ENCODE measurements around the gene UVRAG.
"Not testable (repeated sequence)": the region's sequence is repeated elsewhere in the genome, so short reads cannot be mapped to it uniquely, and the experiment has no call there.

Gene UVRAG

GRCh38 chr11:75929706-75930105, 114.7 kb downstream of the UVRAG start:
- no peak for DNase-seq

- no peak for DNase-seq
Observed at GRCh38 chr11:75930534-75930933, 115.5 kb downstream of the UVRAG start.

DNA sequence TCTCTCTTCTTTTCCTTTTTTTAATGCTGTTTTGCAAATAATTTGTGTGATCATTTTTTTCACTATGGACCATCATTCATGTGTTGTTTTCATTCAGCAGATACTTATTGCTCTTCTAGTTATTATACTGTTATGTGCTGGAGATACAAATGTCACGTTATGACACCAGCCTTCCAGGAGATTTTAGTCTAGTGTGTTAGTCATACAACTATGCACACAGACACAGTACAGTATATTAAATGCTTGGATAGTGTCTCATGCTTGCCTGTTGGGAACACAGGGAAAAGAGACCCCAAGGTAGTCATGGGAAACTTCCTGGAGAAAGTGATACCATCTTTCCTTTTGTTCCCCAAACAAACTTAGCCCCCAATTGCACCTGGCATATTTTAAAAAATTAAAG, 116.1 kb downstream of the UVRAG start:
- no peak for DNase-seq

DNA sequence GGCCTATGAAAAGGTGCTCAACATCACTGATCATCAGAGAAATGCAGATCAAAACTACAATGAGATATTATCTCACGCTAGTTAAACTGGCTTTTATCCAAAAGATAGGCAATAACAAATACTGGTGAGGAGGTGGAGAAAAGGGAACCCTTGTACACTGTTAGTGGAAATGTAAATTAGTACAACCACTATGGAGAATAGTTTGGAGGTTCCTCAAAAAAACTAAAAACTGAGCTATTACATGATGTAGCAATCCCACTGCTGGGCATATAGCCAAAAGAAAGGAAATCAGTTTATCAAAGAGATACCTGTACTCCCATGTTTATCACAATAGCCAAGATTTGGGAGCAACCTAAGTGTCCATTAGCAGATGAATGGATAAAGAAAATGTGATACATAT, 118.7 kb downstream of the UVRAG start:
- DNase-seq = not testable (repeated sequence)

DNA sequence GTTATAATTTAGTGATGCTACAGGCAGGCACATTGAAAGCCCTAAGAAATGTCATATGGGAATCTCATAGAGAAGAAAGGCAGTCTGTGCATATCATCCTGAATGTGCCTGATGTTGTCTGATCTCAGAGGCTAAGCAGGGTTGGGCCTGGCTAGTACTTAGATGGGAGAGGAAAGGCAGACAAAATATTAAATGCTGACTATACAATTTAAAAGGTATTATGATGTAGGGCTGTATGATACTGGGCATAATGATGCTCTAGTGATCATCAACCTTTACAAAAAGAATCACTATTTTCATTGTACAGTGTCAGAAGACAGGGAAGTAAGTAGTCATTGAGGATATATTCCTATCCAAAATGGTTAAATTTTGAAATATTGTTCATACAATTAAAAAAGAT, 119.8 kb downstream of the UVRAG start:
- DNase-seq = no peak

DNA sequence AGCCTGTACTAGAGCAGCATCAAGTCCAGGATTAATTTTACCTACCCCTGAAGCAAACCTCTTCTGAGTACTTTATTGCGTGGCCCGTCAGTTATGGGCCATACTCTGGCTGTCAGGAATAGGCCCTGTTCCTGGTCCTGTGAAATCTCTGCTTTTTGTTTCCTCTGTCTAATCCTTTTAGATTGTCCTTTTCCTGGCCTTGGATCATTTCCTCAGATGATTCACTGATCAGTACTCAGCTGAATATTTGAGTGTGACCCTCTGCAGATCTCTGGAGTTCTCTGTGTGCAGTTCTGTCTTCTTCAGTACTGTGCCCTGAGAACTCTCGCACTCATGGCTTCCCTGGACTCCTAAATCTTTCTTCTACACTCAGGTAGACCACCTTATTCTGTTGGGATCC, 123.5 kb downstream of the UVRAG start:
- no peak for DNase-seq

DNA sequence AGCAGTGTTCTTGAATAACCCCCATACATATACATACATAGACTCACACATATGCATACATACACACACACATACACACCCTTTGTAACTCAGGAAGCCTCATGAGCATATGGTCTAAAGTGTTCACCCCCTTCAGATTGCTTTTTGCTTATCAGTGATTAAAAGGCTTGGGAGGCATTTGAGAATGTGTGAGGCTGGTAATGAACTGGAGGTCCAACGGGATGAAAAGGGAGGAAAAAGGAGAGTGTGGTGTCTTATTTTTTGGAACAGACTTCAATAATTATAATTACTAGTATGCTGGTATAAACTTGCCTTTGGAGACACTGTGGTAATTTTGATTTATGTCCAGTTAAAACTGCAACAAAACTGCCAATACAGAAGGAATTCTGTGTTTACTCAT, 124.5 kb downstream of the UVRAG start:
- DNase-seq = no peak

- no peak for DNase-seq
Observed at GRCh38 chr11:75939992-75940391, 125.0 kb downstream of the UVRAG start.

DNA sequence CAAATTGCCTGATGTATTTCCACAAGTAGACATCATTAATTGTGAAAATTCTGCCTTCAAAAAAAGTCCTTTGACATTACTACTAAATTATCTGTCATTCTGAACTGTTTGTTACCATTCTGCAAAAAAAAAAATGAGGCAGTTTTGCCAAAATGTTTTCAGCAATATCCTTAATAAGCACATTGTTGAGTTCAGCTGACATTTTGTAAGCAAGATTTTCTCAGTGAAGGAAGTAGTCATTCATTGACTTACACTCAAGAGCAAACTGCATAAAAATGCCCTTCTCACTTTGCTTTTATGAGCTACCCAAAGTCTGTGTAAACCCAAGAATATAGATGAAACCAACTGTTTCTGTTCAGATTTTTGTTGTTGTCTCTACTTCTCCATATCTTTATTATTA, 125.9 kb downstream of the UVRAG start:
- no peak for DNase-seq

GRCh38 chr11:75944515-75944914, 129.5 kb downstream of the UVRAG start:
- no peak for DNase-seq

GRCh38 chr11:75945446-75945845, 130.4 kb downstream of the UVRAG start:
- peak; percentile 48 for DNase-seq

DNA sequence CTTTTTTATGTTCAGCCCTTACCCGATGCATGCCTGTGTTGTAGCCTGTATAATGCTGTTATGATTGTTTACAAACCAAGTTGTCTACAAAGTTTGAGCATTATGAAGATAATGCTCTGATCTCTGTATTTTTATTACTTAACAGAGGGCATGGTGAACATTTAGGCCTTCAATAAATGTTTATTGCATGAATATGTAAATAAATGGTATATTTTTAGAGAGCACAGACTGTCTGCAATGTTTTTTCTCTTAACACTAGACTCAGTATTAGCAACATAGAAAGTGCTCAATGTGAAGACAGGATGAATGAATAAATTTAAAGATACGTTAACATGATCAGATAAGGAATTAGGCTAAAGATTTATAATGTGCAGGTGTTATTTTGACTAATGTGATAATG, 130.9 kb downstream of the UVRAG start:
- DNase-seq = no peak

- DNase-seq = peak; percentile 98
Observed at GRCh38 chr11:75946531-75947530, 131.8 kb downstream of the UVRAG start.

GRCh38 chr11:75949023-75949672, 134.1 kb downstream of the UVRAG start:
- no peak for DNase-seq

GRCh38 chr11:75950141-75950540, 135.1 kb downstream of the UVRAG start:
- no peak for DNase-seq

DNA sequence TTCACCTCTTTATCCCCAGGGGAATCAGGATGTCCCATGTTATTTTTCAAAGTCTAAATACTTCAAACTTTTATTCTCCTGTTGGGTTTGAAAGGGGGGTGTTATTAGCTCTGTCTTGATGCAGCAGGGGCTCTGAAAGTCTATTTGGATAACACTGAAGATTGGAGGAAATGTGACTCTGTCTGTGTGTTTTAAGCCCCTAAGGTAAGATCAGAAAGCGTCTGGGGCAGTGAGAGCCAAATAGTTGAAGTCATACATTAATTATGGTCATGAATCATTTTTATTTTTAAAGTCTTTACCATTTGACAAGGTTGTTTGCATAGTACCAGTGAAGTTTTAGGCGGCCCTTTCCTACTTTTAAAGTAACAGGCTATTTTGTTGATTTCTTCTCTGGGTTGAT, 139.0 kb downstream of the UVRAG start:
- no peak for DNase-seq

DNA sequence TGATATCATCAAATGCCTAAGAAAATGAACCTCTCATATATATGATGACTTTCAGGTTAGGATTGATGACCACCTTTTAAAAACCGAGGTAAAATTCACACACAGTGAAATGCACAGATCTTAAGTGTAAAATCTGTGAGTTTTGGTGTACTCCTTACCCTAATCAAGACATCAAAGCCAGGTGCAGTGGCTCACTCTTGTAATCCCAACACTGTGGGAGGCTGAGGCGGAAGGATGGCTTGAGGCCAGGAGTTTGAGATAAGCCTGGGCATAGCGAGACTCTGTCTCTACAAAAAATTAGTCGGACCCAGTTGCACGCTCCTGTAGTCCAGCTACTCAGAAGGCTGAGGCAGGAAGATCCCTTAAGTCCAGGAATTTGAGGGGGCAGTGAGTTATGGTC, 140.4 kb downstream of the UVRAG start:
- no peak for DNase-seq

GRCh38 chr11:75959540-75959939, 144.5 kb downstream of the UVRAG start:
- DNase-seq = no peak

DNA sequence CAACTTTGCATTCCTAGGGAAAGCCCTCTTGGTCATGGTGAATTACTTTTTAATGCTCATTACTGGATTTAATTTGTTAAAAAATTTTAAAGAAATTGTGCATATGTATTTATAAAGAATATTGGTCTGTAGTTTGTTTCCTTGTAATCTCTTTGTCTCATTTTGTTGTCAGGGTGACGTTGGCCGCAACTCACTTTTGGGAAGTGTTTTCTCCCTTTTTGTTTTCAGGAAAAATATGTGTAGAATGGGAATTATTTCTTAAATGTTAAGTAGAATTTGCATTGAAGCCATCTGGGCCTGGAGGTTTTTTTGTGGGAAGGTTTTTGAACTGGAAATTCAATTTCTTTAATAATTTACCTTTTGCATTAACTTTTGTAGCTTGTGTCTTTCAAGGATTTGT, 149.1 kb downstream of the UVRAG start:
- DNase-seq = no peak

- DNase-seq = no peak
Observed at GRCh38 chr11:75966537-75967287, 151.7 kb downstream of the UVRAG start.

GRCh38 chr11:75968021-75968625, 153.1 kb downstream of the UVRAG start:
- peak; percentile 47 for DNase-seq

DNA sequence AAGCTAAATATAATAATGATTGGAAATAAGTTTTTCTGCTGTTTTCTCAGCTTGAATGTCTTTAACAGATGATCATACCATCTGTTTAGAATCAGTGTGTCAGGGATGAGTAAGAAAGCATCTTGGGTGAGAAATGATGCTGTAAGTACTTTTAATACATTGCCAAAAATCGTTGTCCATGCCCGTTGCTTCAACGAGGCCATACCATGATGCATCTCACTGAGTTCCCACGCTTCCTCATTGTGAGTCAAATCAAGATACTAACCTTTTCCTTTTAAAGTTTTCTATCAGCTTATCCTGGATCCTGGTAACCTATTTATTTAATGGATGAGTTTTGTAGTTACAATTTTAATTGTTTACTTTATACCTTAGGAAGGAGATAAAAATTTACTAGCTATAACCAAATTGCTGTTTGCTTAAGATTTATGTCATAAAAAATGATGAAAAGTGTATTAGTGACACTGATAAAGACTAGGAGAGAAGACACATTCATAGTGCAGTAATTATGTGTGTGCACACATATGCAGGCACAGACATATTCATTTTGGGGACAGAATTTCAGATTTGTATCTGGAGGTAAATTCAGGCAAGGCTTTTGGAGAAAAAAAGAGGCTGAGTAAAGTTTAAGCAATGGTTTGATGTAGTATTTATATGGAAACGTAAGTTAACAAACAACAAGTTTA, 154.8 kb downstream of the UVRAG start:
- DNase-seq = no peak

Data from DMS79 treated with DMSO at 0.1 percent for 48 hours (cell line).